ENCODE measurements around the gene CD40.

DNA sequence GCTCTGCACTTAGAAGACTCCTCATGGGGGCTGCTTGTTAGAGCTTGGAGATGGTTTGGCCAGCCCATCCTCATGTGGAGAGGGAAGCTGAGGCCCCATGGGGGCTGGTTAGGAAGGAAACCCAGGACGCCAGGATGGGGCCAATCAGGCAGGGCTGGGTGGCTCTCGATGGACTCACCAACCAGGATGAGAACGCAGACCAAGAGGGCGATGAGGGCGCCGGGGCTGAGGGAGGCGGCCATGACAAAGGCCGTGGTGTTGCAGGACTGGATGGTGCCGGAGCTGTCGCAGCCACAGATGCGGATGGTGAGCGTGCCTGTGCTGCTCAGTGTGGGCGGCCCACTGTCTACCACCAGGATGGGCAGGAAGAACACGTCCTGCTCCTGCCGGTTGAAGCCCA lies 59.7 kb downstream of the CD40 start:
- TF ChIP-seq, protein P1, sequence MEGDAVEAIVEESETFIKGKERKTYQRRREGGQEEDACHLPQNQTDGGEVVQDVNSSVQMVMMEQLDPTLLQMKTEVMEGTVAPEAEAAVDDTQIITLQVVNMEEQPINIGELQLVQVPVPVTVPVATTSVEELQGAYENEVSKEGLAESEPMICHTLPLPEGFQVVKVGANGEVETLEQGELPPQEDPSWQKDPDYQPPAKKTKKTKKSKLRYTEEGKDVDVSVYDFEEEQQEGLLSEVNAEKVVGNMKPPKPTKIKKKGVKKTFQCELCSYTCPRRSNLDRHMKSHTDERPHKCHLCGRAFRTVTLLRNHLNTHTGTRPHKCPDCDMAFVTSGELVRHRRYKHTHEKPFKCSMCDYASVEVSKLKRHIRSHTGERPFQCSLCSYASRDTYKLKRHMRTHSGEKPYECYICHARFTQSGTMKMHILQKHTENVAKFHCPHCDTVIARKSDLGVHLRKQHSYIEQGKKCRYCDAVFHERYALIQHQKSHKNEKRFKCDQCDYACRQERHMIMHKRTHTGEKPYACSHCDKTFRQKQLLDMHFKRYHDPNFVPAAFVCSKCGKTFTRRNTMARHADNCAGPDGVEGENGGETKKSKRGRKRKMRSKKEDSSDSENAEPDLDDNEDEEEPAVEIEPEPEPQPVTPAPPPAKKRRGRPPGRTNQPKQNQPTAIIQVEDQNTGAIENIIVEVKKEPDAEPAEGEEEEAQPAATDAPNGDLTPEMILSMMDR (IDR thresholded peaks at IDR 0.05): no peak
- TF ChIP-seq POLR2A (IDR thresholded peaks at IDR 0.05): no peak

All from upper lobe of left lung (tissue), 4 donors.